ENCODE measurements around the gene C19orf25. TPM values are rescaled to one million over a fixed set of nuclear protein-coding genes. Genes with fewer than 3 reads are reported as not detected.

The C19orf25 gene
- total RNA-seq = 27.8 and 37.2 TPM in 2 replicates

DNA sequence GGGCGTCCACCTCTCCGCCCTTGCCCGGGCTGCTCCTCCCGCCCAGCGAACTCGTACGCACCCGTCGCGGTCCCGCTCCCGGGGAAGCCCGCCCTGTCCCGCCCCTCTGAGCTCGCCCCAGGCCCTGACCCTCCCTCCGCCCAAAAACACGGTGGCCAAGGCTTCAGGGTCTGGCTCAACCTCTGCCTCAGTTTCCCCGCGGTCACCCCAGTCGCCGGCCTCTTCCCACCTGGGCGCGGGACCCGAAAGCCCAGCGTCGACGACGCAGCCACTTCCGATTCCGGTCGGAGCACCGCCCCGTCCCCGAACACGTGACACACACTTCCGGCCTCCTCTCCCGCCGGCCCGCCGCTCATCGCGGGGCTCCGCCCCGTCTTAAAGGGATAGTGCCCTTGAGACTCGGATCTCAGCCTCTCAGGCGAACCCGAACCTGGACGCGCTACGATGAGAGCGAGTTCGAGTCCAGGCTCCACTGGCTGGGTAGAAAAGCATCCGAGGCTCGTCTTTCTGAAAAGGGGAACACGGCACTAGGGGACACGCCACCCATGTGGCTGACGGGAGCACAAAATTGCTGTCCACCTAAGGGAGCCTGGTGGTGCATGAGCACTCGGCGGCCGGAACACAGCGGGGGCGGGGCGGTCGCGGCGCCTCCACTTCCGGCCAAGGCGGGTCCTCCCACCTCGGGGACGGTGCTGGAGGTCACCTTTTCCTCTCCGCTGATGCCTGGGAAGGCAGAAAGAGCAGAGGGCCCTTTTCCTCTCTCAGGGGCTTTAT lies at the start of gene C19orf25:
C19orf25 (minus strand) TSS at position 282 of the 774 bp plus-strand sequence. CDS start 312 bp downstream, outside the sequence.

DNA sequence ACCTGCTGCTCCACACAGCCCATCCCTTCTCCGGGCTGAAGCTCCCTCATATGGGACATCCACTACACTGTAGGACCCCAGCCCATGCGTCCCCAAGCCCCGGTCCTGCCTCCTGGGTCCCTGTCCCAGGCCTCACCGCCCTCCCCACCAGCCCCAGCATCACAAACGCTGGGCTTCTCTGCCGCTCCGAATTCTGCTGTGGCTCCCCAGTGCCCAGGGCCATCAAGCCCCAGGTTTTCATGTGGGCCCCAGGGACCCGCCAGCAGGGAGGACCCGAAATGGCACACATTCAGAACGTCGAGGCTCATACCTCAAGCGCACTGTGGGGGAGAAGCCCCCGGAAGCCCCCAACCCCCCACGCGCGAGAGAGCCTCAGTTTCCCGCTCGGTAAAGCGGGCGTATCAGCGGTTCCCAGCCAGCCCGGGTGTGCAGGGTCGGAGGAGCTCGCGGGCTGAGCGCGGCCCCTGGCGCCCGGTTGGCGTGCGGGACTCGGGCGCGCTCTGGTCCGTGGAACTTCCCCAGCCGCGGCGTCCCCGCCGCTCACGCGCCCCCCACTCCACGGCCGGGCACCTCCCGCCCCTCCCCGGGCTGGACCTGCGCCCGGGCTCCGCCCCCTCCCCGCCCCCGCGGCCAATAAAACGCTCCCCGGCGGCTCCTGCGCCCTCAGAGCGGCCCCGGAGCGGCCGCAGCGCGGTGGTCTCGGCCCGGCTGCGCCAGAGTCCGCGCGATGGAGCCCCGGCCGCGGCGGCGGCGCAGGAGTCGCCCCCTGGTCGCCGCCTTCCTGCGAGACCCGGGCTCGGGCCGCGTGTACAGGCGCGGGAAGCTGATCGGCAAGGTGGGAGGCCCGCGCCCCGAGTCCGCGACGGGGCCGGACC lies 44.6 kb upstream of the C19orf25 start, which contains the start of gene PLK5:
PLK5 (plus strand) TSS at position 666 of the 875 bp plus-strand sequence. CDS start 2,920 bp downstream, outside the sequence.

DNA sequence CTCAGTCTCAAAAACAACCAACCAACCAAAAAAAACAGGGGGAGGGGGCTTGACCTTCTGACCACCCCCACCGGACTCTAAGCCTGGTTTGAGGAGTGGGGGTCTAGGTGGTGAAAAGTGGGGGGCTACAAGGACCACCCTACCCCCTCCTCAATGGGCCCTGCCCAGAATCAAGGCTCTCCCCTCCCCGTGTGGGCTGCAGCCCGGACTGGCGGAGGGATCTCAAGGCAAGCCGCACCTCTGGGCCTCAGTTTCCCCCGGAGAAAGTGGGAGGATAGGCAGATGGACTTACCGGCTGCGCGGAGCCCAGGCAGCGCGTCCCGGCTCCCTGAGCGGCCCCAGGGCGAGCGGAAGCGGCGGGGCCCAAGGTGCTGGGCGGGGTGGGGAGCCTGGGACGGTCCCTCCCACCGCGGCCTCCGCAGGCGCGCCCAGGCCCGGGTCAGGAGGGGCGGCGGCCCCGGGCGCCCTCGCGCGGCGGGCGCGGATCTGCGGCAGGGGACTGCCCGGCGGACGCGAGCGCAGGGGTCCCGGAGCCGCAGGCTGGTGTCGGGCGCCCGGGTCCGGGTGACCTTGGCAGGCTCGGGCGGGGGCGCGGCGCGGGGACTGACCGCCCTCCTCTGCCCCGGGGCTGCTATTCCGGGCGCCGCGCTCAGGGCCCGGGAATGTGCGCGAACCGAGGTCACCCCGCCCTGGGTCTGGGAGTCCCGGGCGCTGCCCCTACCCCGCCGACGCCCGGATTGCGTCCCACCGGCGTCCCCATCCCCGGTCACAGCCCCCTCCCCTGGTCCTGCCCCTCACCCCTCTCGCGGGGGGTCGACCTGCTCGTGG lies 33.9 kb upstream of the C19orf25 start, which contains the start of gene ADAMTSL5:
ADAMTSL5 (minus strand) TSS at position 349 of the 828 bp plus-strand sequence. CDS start 2,076 bp downstream, outside the sequence.

DNA sequence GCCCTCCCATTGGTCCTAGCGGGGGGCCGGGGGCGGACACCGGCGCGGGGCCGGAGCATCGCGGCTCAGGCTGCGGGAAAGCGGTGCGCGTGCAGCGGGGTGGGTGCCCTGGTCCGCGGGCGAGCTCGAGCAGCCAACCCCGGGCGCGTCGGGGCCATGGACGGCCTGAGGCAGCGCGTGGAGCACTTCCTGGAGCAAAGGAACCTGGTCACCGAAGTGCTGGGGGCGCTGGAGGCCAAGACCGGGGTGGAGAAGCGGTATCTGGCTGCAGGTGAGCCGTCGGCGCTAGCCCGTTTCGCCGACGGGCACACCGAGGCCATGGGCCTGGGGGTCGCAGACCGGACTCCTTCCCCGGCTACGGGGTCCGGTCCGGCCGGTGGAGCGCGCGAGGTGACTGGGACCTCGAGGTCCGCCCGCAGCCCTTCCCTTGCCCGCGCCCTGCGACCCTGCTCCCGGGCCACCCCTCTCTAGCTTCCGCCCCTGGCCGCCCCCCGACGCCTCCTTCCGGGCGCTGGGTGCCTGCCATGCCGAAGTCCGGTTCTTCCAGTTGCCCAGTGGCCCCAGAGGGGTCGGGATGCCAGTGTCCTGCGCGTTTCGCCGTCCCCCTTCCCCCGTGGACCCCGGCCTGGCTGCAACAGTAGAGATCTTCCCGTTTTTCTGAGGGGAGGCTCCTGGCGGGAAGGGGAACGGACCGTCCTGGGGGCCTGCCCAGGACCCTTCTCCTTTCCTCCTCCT lies 12.3 kb upstream of the C19orf25 start, which contains the start of gene REEP6:
REEP6 (plus strand) TSS at position 68 of the 735 bp plus-strand sequence; CDS start at position 157, 89 bp downstream.

DNA sequence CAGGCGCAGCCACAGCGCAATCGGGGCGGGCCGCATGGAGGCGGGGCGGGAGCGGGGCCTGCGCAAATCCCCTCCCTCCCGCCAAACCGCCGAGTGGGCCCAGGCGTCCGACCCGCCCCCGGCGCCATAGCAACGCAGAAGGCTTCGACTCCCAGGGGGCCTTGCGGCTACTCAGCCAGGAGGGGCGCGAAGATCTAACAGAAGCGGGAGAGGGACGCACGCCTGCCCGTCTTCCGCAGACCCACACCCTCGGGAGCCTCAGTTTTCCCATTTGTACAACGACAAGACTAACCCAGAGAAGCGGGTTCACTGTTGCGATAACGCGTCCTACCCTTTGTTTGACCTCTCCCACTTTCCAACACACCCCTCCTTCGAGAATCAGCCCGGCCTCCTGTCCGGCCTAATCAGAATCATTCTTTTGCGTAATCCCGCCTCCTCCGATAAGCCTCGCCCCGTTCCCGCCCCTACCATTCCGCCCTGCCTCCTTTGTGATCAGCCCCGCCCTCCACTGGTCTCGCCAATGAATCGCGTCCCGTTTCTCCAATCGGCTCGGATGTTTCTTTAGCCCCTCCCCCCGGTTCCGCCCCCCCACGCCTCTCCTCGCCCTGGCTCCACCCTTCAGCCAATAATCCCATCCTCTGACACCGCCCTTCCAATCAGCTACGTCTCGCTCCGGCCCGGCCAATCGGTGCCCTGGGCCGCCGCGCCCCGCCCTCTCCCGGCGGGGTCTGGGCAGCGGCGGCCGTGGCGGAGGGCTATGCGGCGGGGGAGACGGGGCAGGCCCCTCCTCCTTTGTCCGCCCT lies 11.5 kb upstream of the C19orf25 start, which contains the start of gene PCSK4:
PCSK4 (minus strand) TSS at position 40 of the 803 bp plus-strand sequence; CDS start at position 36, 4 bp downstream.

DNA sequence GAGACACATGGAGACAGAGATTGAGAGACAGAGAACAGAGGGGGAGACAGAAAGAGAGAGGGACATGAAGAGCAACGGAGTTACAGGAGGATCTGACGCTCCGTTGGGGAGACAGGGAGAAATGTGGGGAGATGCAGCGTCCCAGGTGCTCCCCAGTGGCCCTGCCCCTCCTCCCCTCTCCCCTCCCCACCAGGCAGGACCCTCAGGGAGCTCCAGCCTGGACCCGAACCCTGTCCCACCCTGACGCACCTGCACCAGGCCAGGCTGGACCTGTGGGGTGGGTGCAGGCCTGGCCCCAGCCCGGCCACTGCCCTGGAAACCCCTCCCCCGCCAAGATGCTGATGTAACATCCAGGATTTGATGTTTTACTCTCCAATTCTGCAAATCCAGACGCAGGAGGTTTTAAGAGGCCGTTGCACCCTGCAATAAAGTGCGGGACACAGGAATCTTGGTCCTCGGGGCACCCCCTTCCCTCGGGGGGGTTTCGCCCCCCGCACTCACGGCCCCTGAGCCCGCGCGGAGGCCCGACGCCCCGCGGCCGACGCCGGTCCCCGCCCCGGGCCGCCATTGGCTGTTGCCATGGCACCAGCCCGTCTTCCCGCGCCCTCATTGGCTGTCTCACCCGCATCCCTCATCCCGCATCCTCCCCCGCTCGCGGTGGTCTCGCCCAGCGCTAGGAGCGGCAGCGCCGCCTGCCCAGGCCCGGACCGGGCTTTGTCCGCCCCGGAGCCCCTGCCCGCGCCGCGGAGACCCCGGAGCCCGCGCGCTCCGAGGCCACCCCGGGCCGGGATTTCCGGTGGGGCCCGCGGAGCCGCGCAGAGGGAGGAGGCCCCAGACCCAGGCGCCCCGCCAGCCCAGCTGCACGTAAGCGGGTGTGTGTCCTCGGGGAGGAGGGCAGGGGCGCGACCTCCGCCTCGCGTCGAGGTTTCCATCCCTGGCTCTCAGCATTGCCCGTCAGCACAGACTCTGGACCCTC lies 29.3 kb downstream of the C19orf25 start, which contains the start of gene APC2:
APC2 (plus strand) TSS at position 655 of the 976 bp plus-strand sequence. CDS start 2,881 bp downstream, outside the sequence.

DNA sequence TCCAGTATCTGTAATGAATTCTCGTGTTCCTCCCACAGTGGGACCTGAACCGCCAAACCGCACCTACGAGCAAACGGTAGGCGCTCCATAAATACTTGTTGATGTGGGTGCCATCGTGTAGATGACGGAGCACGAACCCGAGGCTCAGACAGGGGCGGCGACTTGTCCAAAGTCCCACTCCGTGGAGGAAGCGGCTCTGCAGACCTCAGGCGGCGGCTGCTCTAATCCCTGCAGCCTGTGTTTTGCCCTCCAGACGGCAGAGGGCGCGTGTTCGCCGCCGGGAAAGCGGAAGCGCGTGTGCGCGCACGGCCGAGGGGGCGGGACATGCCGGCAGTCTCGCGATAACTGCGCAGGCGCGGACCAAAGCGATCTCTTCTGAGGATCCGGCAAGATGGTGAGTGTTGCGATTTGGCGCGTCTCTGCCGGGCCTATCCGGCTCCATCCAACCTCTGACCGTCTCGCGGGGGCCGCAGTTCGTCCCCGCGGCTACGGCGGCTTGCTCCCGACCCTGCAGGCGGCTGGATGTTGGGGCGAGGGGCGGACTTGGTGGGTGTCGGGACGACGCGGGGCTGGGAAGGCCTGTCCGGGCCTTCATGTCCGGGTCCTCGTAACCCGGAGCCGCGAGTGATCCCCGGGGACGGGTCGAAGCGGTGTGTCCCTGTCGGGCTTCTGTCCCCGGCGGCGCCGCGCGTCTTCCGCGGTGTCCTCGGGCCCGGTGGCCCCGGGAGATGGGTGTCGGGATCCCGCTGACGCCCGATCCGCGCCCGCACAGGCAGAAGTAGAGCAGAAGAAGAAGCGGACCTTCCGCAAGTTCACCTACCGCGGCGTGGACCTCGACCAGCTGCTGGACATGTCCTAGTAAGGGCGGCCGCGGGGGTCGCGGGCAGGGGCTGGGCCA lies 40.7 kb downstream of the C19orf25 start, which contains the start of gene RPS15:
RPS15 (plus strand) TSS at position 362 of the 898 bp plus-strand sequence; CDS start at position 392, 30 bp downstream.

Other genes starting within 250 kb of the C19orf25 start
- gene CBARP, start 241.2 kb downstream of the C19orf25 start, total RNA-seq = 3.2 and 4.2 TPM in 2 replicates
- gene ATP5F1D, start 237.5 kb downstream of the C19orf25 start, total RNA-seq = 10.5 and 14.0 TPM in 2 replicates
- gene MIDN, start 230.6 kb downstream of the C19orf25 start, total RNA-seq = 32.1 and 35.4 TPM in 2 replicates
- gene CIRBP, start 209.9 kb downstream of the C19orf25 start, total RNA-seq = 234 and 348 TPM in 2 replicates
- gene FAM174C, start 203.7 kb downstream of the C19orf25 start, total RNA-seq = 13.1 and 15.2 TPM in 2 replicates
- not detected in 2 replicates for gene EFNA2, start 193.3 kb downstream of the C19orf25 start, total RNA-seq
- gene NDUFS7, start 95.3 kb downstream of the C19orf25 start, total RNA-seq = 36.2 and 47.1 TPM in 2 replicates
- 24.2 and 28.8 TPM in 2 replicates for gene GAMT, start 77.7 kb downstream of the C19orf25 start, total RNA-seq
- 50.6 TPM in 2 replicates for gene DAZAP1, start 71.6 kb downstream of the C19orf25 start, total RNA-seq
- gene RPS15, start 40.8 kb downstream of the C19orf25 start, total RNA-seq = 301 and 458 TPM in 2 replicates
- gene APC2, start 29.1 kb downstream of the C19orf25 start, total RNA-seq = 0.49 and 0.81 TPM in 2 replicates
- 2.3 and 2.8 TPM in 2 replicates for gene PCSK4, start 11.1 kb upstream of the C19orf25 start, total RNA-seq
- gene REEP6, start 12.0 kb upstream of the C19orf25 start, total RNA-seq = 1.3 and 1.8 TPM in 2 replicates
- 10.4 and 11.3 TPM in 2 replicates for gene ADAMTSL5, start 33.8 kb upstream of the C19orf25 start, total RNA-seq
- under 0.01 and 0.12 TPM in 2 replicates for gene PLK5, start 44.9 kb upstream of the C19orf25 start, total RNA-seq
- gene MEX3D, start 89.1 kb upstream of the C19orf25 start, total RNA-seq = 44.9 and 56.5 TPM in 2 replicates
- gene MBD3, start 113.7 kb upstream of the C19orf25 start, total RNA-seq = 75.4 and 81.9 TPM in 2 replicates
- 29.8 and 34.6 TPM in 2 replicates for gene UQCR11, start 126.2 kb upstream of the C19orf25 start, total RNA-seq
- gene TCF3, start 173.4 kb upstream of the C19orf25 start, total RNA-seq = 69.8 and 102 TPM in 2 replicates